Tibial nerve (tissue), 4 donors: ENCODE data around the gene TTC28. TPM values are rescaled to one million over a fixed set of nuclear protein-coding genes. Genes with fewer than 3 reads are reported as not detected.

Source experiments
- DNase-seq, 2 donors: peaks; one replicate each; pipeline ENCODE4 v3.0.0-alpha.2; 2019; ENCODE audit warnings: low spot score in 2 of 2
- H3K27ac ChIP-seq, 4 donors: fragments of 200-600 bp; sonication (generic) in 3 of 4; one replicate each; pipeline ENCODE4 v1.5.1; 2017 to 2019; ENCODE audit warnings: mild to moderate bottlenecking in 1 of 4
- H3K27me3 ChIP-seq, 2 donors: fragments of 200-600 bp; sonication (generic) in 1 of 2; one replicate each; pipeline versions ENCODE4 v1.5.1 to v1.6.0; 2017 to 2019
- H3K36me3 ChIP-seq, 3 donors: fragments of 200-600 bp; sonication (generic); one replicate each; pipeline ENCODE4 v1.5.1; 2018 to 2019
- H3K4me1 ChIP-seq, 4 donors: fragments of 200-600 bp; sonication (generic) in 3 of 4; one replicate each; pipeline ENCODE4 v1.5.1; 2017 to 2019
- H3K4me3 ChIP-seq, 4 donors: fragments of 200-600 bp; sonication (generic) in 3 of 4; one replicate each; pipeline ENCODE4 v1.5.1; 2017 to 2019; ENCODE audit warnings: mild to moderate bottlenecking in 1 of 4, moderate library complexity in 1 of 4
- H3K9me3 ChIP-seq, 4 donors: fragments of 200-600 bp; sonication (generic) in 3 of 4; one replicate each; pipeline ENCODE4 v1.5.1; 2017 to 2019
- EP300 ChIP-seq, 2 donors: sonication (generic); formaldehyde crosslinking; IDR thresholded peaks; one replicate each; pipeline ENCODE4 v1.6.1; 2017; ENCODE audit warnings: antibody characterized with exemption in 2 of 2, mild to moderate bottlenecking in 1 of 2
- POLR2A ChIP-seq, 2 donors: fragments of 450-650 bp; IDR thresholded peaks; one replicate each; pipeline ENCODE4 v1.6.1; 2017; ENCODE audit warnings: antibody characterized with exemption in 2 of 2, mild to moderate bottlenecking in 2 of 2, moderate library complexity in 2 of 2
- WGBS, 2 donors: methylation state at CpG; one replicate each; pipeline ENCODE4 v1.1.5; 2018; 5-methylcytosine and 5-hydroxymethylcytosine counted together
- total RNA-seq, 4 donors: library from RNA; depleted of rRNA; stranded (reverse); fragments of >200 nt; gene quantifications; one replicate each; pipeline ENCODE4 v1.1.0, GENCODE V29; 2016
- TF ChIP-seq, protein P1 (sequence below), 5 experiments: fragments of 200-600 bp in 3 of 5; fragments of 450-650 bp in 2 of 5; sonication (generic) in 3 of 5; IDR thresholded peaks; one replicate each; pipeline ENCODE4 v1.5.1; 2016 to 2019; ENCODE audit warnings: antibody characterized with exemption in 5 of 5, mild to moderate bottlenecking in 3 of 5, moderate library complexity in 2 of 5

TTC28 gene
- total RNA-seq, 4 donors from 2014 or later, result 83.9 to 177 (median 128) TPM

DNA sequence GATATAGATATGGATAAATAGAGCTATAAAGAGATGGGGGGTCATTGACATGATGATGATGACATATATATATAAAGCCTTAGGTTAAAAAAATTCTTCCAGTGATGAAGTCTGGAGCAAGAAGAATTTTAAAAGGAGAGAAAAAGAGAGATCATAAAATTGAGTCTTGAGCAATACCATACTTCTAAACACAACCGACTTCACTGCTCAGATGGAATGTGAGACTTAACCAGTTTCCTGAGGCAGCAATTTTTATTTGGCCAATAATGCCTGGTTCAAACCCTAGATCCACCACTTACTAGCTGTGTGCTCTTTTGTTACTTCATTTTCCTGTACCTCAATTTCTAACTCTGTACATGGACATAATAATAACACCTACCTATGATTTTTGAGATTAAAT lies 229.5 kb downstream of the TTC28 start:
- Histone ChIP-seq H3K27me3 (no peaks in the 10 kb centered on the region), H3K36me3 (no peaks in the 10 kb centered on the region), H3K4me1 (no peaks in the 10 kb centered on the region), H3K27ac (no peak overlapping the region), H3K9me3 (peaks cover 0 to 5% (median 0%) of the 10 kb centered on the region in 4 donors), H3K4me3 (no peak overlapping the region)
- 56 to 73% methylated on average over 1 of the region's 1 CpG for WGBS, 2 donors
- no peak for TF ChIP-seq EP300 (IDR thresholded peaks at IDR 0.05)
- no peak for TF ChIP-seq POLR2A (IDR thresholded peaks at IDR 0.05)
- TF ChIP-seq, protein P1, sequence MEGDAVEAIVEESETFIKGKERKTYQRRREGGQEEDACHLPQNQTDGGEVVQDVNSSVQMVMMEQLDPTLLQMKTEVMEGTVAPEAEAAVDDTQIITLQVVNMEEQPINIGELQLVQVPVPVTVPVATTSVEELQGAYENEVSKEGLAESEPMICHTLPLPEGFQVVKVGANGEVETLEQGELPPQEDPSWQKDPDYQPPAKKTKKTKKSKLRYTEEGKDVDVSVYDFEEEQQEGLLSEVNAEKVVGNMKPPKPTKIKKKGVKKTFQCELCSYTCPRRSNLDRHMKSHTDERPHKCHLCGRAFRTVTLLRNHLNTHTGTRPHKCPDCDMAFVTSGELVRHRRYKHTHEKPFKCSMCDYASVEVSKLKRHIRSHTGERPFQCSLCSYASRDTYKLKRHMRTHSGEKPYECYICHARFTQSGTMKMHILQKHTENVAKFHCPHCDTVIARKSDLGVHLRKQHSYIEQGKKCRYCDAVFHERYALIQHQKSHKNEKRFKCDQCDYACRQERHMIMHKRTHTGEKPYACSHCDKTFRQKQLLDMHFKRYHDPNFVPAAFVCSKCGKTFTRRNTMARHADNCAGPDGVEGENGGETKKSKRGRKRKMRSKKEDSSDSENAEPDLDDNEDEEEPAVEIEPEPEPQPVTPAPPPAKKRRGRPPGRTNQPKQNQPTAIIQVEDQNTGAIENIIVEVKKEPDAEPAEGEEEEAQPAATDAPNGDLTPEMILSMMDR (IDR thresholded peaks at IDR 0.05), result no peak
- no peak for DNase-seq

DNA sequence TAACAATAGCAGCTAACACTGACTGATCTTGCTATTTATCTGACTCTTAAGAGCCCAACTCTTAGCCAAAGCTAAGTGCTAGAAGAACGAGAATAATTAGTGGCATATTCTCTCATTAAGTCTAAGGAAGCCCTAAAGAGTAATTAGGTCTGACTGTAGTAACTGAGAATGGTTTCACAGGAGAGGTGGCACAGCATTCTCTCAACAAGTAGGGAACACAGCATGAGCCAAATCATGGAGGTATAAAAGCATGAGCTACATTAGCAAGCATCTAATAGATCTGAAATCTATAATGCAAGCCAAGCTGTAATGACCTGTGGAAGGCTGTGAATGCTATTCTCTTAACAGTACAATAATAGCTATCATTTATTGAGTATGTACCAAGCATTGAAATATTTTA lies 230.6 kb downstream of the TTC28 start:
- no peak overlapping the region for H3K4me3 ChIP-seq
- DNase-seq, result no peak
- H3K27me3 ChIP-seq, result no peaks in the 10 kb centered on the region
- H3K27ac ChIP-seq, result no peak overlapping the region
- H3K9me3 ChIP-seq, result peaks cover 0 to 5% (median 0%) of the 10 kb centered on the region in 4 donors
- WGBS, 2 donors, result 89 to 92% methylated on average over 1 of the region's 1 CpG
- TF ChIP-seq EP300 (IDR thresholded peaks at IDR 0.05) (no peak), POLR2A (IDR thresholded peaks at IDR 0.05) (no peak)
- TF ChIP-seq, protein P1 (IDR thresholded peaks at IDR 0.05), result no peak
- H3K4me1 ChIP-seq, result peaks cover 0 to 5% (median 0%) of the 10 kb centered on the region in 4 donors
- H3K36me3 ChIP-seq, result no peaks in the 10 kb centered on the region

DNA sequence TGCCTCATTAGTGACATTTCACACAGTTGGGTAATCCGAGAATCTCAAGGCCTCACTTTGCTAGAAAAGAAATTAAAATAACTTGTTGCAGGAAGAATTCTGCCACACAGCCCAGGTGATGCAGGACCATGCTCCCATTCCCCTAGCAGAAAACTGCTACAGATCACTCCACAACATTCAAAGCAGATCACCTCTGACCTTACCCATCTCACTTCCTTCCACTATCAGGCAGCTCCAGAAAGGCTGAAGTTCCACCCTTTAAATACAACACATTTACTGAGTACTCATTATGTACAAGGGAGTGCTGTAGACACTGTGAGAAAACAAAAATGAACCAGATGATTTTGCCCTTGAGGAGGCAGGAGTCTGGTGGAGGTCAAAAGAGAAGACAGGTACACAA lies 231.0 kb downstream of the TTC28 start:
- Histone ChIP-seq H3K4me1 (peaks cover 0 to 9% (median 0%) of the 10 kb centered on the region in 4 donors), H3K36me3 (no peaks in the 10 kb centered on the region), H3K27me3 (no peaks in the 10 kb centered on the region), H3K9me3 (peaks cover 0 to 5% (median 0%) of the 10 kb centered on the region in 4 donors), H3K27ac (no peak overlapping the region), H3K4me3 (no peak overlapping the region)
- DNase-seq, result no peak
- WGBS, 2 donors, result 87 to 95% methylated on average over 1 of the region's 1 CpG
- TF ChIP-seq EP300 (IDR thresholded peaks at IDR 0.05), result no peak

DNA sequence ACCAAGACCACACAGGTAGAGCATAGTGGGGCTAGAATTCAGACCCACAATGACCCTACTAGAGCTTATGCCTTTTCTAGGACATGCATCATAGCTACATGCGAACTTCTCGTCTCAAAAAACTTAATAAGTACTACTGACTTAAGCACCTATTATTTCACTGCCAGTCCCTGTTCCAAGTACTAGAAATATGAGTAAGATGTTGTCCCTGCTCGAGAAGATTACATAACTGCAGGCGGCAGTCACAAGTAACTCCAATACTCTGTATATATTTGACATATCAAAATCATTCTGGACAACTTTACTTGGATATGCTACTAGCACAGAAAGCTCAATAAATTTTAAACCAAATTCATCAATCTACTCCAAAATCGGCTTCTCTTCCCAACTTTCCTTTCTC lies 235.0 kb downstream of the TTC28 start:
- Histone ChIP-seq H3K27me3 (no peaks in the 10 kb centered on the region), H3K4me3 (no peak overlapping the region), H3K4me1 (peaks cover 3 to 40% (median 14%) of the 10 kb centered on the region in 4 donors), H3K9me3 (no peaks in the 10 kb centered on the region), H3K27ac (no peak overlapping the region), H3K36me3 (no peaks in the 10 kb centered on the region)
- DNase-seq, result no peak
- WGBS, 2 donors, result 71 to 84% methylated on average over 5 of the region's 5 CpGs
- TF ChIP-seq EP300 (IDR thresholded peaks at IDR 0.05) (no peak), POLR2A (IDR thresholded peaks at IDR 0.05) (no peak)
- TF ChIP-seq, protein P1 (IDR thresholded peaks at IDR 0.05), result no peak

DNA sequence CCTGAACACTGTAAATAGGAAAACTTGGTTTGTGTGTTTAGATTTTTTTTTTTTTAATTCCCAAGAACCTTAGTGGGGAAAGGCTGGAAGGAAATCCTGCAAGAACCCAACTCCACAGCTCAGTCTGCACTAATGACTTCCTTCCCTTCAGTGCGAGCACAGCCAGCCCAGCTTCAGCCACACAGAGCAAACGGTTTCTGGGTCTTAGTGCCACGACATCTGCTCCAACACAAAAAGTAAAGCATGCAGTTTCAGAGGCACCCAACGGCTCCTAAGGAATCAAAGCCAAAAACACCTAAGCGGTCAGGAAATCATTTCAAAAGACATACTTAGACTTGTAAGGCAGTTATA lies 236.1 kb downstream of the TTC28 start:
- WGBS, 2 donors, result 5% methylated on average over 5 of the region's 5 CpGs
- Histone ChIP-seq H3K27me3 (no peaks in the 10 kb centered on the region), H3K9me3 (no peaks in the 10 kb centered on the region), H3K4me3 (peak overlapping the region; percentile 46 to 62 (median 50)), H3K27ac (peak overlapping the region in 3 of 4 donors; percentile 74 to 84 (median 76)), H3K36me3 (no peaks in the 10 kb centered on the region), H3K4me1 (peaks cover 3 to 48% (median 14%) of the 10 kb centered on the region in 4 donors)
- peak; percentile 50 to 67 for DNase-seq
- TF ChIP-seq, protein P1 (IDR thresholded peaks at IDR 0.05), result no peak
- TF ChIP-seq POLR2A (IDR thresholded peaks at IDR 0.05), result no peak
- TF ChIP-seq EP300 (IDR thresholded peaks at IDR 0.05), result peak in 1 of 2 donors; percentile 68
